Cardiac fibroblast (primary cell): ENCODE measurements around the gene NCAM1.
A peak's percentile ranks its signal among the peaks of the same experiment; 100 is the strongest.

Experiments used
- DNase-seq, 2 donors: peaks; one replicate each; pipeline versions ENCODE4 v3.0.0 to v3.0.0-alpha.2; 2010; ENCODE audit warnings: low read depth in 2 of 2
- H3K4me3 ChIP-seq, 2 donors: replicated peaks in 1 of 2; 1 replicate in 1 of 2; 2 replicates in 1 of 2; pipeline ENCODE4 v1.5.1; 2011; ENCODE audit warnings: low read depth in 2 of 2, low read length in 2 of 2, mild to moderate bottlenecking in 2 of 2, moderate library complexity in 1 of 2
- CTCF ChIP-seq: IDR thresholded peaks from one replicate; pipeline ENCODE4 v1.5.1; 2011; ENCODE audit warnings: low read depth, mild to moderate bottlenecking, low read length, inconsistent platforms

The NCAM1 gene

GRCh38 chr11:112932593-112932992 lies 28.6 kb upstream of the NCAM1 start:
- no peak for DNase-seq
- no peak for TF ChIP-seq CTCF

GRCh38 chr11:112933970-112934369 lies 27.2 kb upstream of the NCAM1 start:
- no peak for TF ChIP-seq CTCF
- DNase-seq, result no peak
- H3K4me3 ChIP-seq, result no peak overlapping the region

More at GRCh38 chr11:112932593-112932992, 28.6 kb upstream of the NCAM1 start:
- H3K4me3 ChIP-seq, result no peak overlapping the region

- no peak for TF ChIP-seq CTCF
- no peak for DNase-seq
- H3K4me3 ChIP-seq, result no peak overlapping the region
These were observed 20.1 kb upstream of the NCAM1 start for GRCh38 chr11:112941104-112941503.

GRCh38 chr11:112942966-112943643 lies 18.1 kb upstream of the NCAM1 start:
- H3K4me3 ChIP-seq, result no peak overlapping the region
- no peak for TF ChIP-seq CTCF
- peak in 1 of 2 donors; percentile 2 for DNase-seq

GRCh38 chr11:112946866-112947265 lies 14.4 kb upstream of the NCAM1 start:
- no peak overlapping the region for H3K4me3 ChIP-seq
- DNase-seq, result no peak
- TF ChIP-seq CTCF, result no peak

- TF ChIP-seq CTCF, result no peak
- DNase-seq, result peak in 1 of 2 donors; percentile 36
- no peak overlapping the region for H3K4me3 ChIP-seq
These were observed 11.2 kb upstream of the NCAM1 start for GRCh38 chr11:112949781-112950575.
